GM23248 (cell line): Measurements from ENCODE around the gene PPDPF.

Experiments
- EZH2 ChIP-seq: fragments of 200-600 bp; sonication (generic); IDR thresholded peaks from 2 replicates; pipeline ENCODE4 v1.6.1; 2018; ENCODE audit warnings: antibody characterized with exemption, mild to moderate bottlenecking; ENCODE audit not compliant: insufficient read depth, poor library complexity, severe bottlenecking
- EZH2phosphoT487 ChIP-seq: fragments of 200-600 bp; sonication (generic); IDR thresholded peaks from 2 replicates; pipeline ENCODE4 v1.6.1; 2018; ENCODE audit warnings: antibody characterized with exemption, moderate library complexity, mild to moderate bottlenecking, low read depth; ENCODE audit not compliant: insufficient read depth

GRCh38 chr20:63538204-63539091 lies 17.9 kb downstream of the PPDPF start:
- no peak for TF ChIP-seq EZH2phosphoT487
- no peak for TF ChIP-seq EZH2
